G401 (cell line): ENCODE data around the gene THADA. TPM values are rescaled to one million over a fixed set of nuclear protein-coding genes. Genes with fewer than 3 reads are reported as not detected.

ENCODE experiments used
- DNase-seq: peaks from one replicate; pipeline ENCODE4 v3.0.0-alpha.2; 2015; ENCODE audit warnings: low spot score
- in situ Hi-C: cut with HindIII; loops from 2 replicates; pipeline ENCODE4 v1.10.0; 2016; ENCODE audit warnings: low sequenced_read_pairs, mixed read lengths
- total RNA-seq: library from RNA; depleted of rRNA; stranded (reverse); fragments of >200 nt; shearing (Covaris generic); gene quantifications from 2 replicates; pipeline ENCODE4 v1.2.3, GENCODE V29; 2014; rRNA removed

Gene THADA
- total RNA-seq, 1 experiment from 2014 or later: 35.9 TPM

- in situ Hi-C loops: no loop called here
- DNase-seq: no peak
These were observed 410.7 kb downstream of the THADA start for GRCh38 chr2:43185146-43185545.

- DNase-seq: no peak
- in situ Hi-C loops: no loop called here
These were observed 411.4 kb downstream of the THADA start for GRCh38 chr2:43184339-43184895.

- no peak for DNase-seq
- in situ Hi-C loops: no loop called here
These were observed 412.1 kb downstream of the THADA start for GRCh38 chr2:43183743-43184142.

- in situ Hi-C loops: no loop called here
- no peak for DNase-seq
These were observed 414.9 kb downstream of the THADA start for GRCh38 chr2:43180897-43181296.

Other genes with a start within 250 kb of the THADA start
- gene PLEKHH2, start 41.2 kb upstream of the THADA start, total RNA-seq: 1.2 and 2.1 TPM in 2 replicates
- not detected in 2 replicates for gene C1GALT1C1L, start 80.4 kb upstream of the THADA start, total RNA-seq
- 22.4 and 27.8 TPM in 2 replicates for gene DYNC2LI1, start 178.0 kb upstream of the THADA start, total RNA-seq
- not detected in 2 replicates for gene ABCG5, start 242.8 kb upstream of the THADA start, total RNA-seq
- not detected in 2 replicates for gene ABCG8, start 242.9 kb upstream of the THADA start, total RNA-seq